OCI-LY1 (cell line): Measurements from ENCODE around the gene FZD2.

Experiments used
- EZH2 ChIP-seq: fragments of 200-600 bp; sonication (generic), shearing (Covaris generic); IDR thresholded peaks from 2 replicates; pipeline ENCODE4 v1.8.0; 2017; ENCODE audit warnings: borderline replicate concordance, mixed run types, mild to moderate bottlenecking, antibody characterized with exemption, low read length, moderate library complexity, mixed read lengths
- TF ChIP-seq, protein P1 (sequence below): fragments of 200-600 bp; sonication (generic), shearing (Covaris generic); IDR thresholded peaks from 2 replicates; pipeline ENCODE4 v1.5.1; 2017; ENCODE audit warnings: mild to moderate bottlenecking, antibody characterized with exemption, low read length, moderate library complexity, mixed read lengths

DNA sequence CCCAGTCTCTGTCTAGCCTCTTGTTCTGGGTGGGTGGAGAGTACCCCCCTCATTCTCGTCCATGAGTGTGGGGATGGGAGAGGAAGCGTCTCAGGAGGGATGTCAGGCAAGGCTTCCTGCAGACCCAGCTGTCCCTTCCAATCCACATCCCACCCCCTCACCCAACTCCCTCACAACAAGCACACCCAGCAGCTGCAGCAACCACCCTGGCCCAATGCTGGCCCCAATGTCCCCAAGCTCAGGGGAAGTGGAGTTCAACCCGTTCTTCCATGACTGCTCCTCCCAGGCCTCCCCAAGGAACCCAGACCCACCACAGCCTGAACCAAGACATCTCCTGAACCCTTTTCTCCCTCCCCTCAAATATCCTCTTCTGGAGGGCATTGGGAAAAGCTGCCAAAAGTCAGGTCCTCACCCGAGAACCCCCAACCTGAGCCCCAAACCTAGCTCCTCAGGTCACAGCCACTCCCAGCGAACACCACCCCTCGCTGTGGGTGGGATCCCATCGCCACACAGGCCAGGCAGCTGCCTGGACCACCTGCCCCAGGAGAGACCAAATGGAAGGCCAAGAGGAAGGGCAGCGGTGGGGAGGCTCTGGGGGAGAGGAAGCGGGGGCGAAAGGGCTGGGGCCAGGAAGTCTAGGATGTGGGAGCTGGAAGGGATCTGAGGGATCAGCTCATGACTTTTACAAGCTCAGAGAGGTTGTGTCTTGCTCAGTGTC is 47.6 kb downstream of the FZD2 start:
- TF ChIP-seq, protein P1, sequence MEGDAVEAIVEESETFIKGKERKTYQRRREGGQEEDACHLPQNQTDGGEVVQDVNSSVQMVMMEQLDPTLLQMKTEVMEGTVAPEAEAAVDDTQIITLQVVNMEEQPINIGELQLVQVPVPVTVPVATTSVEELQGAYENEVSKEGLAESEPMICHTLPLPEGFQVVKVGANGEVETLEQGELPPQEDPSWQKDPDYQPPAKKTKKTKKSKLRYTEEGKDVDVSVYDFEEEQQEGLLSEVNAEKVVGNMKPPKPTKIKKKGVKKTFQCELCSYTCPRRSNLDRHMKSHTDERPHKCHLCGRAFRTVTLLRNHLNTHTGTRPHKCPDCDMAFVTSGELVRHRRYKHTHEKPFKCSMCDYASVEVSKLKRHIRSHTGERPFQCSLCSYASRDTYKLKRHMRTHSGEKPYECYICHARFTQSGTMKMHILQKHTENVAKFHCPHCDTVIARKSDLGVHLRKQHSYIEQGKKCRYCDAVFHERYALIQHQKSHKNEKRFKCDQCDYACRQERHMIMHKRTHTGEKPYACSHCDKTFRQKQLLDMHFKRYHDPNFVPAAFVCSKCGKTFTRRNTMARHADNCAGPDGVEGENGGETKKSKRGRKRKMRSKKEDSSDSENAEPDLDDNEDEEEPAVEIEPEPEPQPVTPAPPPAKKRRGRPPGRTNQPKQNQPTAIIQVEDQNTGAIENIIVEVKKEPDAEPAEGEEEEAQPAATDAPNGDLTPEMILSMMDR = no peak
- TF ChIP-seq EZH2 = no peak
